Right ventricle myocardium inferior (tissue), 1 donor: ENCODE measurements around the gene FSHR. TPM values are rescaled to one million over a fixed set of nuclear protein-coding genes. Genes with fewer than 3 reads are reported as not detected.

Experiments
- ATAC-seq: fragments of 200-7000 bp; cut with Tn5 transposase; one replicate; pipeline ENCODE4 v1.9.1; 2020; ENCODE audit warnings: mild to moderate bottlenecking, moderate library complexity
- DNase-seq: peaks from one replicate; pipeline ENCODE4 v3.0.0; 2021; ENCODE audit errors: missing footprints
- intact Hi-C: fragments of 100-400 bp; cut with DNase I; formaldehyde crosslinking; loops from one replicate; pipeline ENCODE4 v1.11.0; 2022
- microRNA-seq: library from miRNA; unstranded; fragments of <30 nt; microRNA quantifications from one replicate; pipeline ENCODE4 v1.2.0, GENCODE V29; 2020
- total RNA-seq: library from RNA; stranded (reverse); fragmentation: NEBNext Ultra II Directional; extraction: Animal tissue kit (Norgen Biotek cat#: 25700); gene quantifications from one replicate; pipeline ENCODE4 v1.2.1, GENCODE V29; 2021
- donor health status: DM: no; HTN: yes; CAD: no; lungs with severe emphysema.

The FSHR gene
- total RNA-seq, 1 donor from 2014 or later = 0.14 TPM

GRCh38 chr2:48941908-48942307 lies 212.4 kb downstream of the FSHR start:
- ATAC-seq (no peak), DNase-seq (no peak)
- intact Hi-C loops = loop anchor here (10.0 kb wide), 3 partner anchors 103 to 1203 kb away; no protein-coding TSS in a partner anchor

- DNase-seq = no peak
- no peak for ATAC-seq
- intact Hi-C loops = loop anchor here (10.0 kb wide), 3 partner anchors 103 to 1203 kb away; no protein-coding TSS in a partner anchor
These were observed 212.9 kb downstream of the FSHR start for GRCh38 chr2:48941456-48941855.

GRCh38 chr2:48940606-48941005 lies 213.7 kb downstream of the FSHR start:
- ATAC-seq = peak; percentile 21
- intact Hi-C loops = loop anchor here (10.0 kb wide), 3 partner anchors 104 to 1204 kb away; no protein-coding TSS in a partner anchor

GRCh38 chr2:48939232-48939631 lies 215.1 kb downstream of the FSHR start:
- DNase-seq (no peak), ATAC-seq (no peak)
- intact Hi-C loops = no loop called here

More at GRCh38 chr2:48940606-48941005, 213.7 kb downstream of the FSHR start:
- no peak for DNase-seq

DNA sequence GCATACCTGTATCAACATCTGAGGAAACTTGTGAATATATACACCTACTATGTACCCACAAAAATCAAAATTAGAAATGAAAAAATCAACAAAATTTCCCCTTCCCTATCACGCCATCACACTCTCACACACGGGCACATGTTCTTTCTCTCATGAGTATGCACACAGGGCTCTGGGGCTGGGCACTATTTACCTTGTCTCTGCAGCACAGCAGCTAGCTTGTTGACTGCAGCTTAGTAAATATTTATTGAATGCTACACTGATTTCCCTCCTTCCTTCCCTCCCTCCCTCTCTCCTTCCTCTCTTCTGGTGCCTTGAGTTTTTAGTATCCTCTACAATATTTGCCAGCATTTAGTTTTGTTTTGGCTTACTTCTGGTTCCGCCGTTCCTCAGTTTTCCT lies 216.1 kb downstream of the FSHR start:
- ATAC-seq = no peak
- intact Hi-C loops = no loop called here

GRCh38 chr2:48934807-48935206 lies 219.5 kb downstream of the FSHR start:
- no peak for ATAC-seq
- DNase-seq = no peak
- intact Hi-C loops = no loop called here

More for the DNA sequence above, 216.1 kb downstream of the FSHR start:
- DNase-seq = no peak

DNA sequence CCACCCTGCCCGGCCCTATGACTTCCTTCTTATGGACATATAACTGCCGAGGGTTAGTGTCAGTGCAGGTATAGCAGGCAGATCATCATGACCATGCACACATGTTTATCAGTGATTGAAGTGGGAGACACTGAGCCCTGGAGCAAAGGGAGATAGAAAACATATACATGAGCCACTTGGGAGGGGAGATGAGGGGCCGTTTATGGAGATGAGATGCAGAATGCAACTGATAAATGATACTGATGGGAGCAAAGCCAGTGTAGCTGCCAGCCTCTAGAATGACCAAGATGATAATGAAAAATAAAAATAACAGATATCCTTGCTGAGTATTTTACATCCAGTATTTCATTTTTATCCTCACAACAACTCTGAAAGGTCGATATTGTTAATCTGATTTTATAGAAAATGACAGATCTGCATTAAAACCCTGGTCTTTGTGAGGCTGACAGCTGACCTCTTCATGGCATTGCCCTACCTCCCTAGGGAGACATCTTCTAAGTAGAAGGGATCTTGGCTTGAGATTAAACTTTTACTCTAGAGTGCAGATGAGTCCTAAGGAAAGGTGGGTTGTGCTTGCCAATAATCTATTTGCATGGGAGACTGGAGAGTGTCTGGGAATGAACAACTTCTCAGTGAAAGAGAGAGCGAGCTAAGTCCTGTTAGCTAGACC lies 220.4 kb downstream of the FSHR start:
- DNase-seq (no peak), ATAC-seq (no peak)
- intact Hi-C loops = no loop called here

DNA sequence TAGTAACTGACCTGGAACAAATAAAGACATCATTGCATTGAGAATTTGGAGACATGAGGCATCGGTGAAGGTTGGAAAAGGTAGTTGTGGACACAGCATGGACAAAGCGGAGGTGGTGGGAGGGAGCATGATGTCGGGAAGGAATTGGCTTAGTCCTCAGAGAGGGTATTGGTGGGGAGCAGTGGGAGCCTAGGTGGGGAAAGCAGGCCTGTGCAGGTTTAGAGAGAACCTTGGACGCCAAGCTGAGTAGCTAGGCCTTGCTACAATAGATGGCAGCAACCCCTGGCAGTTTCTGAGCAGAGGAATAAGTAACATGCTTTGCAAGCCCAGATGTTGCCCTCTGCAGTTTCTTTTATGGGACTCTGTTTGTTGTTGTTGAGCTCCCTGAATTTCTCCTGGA lies 221.6 kb downstream of the FSHR start:
- DNase-seq (no peak), ATAC-seq (no peak)
- intact Hi-C loops = no loop called here

DNA sequence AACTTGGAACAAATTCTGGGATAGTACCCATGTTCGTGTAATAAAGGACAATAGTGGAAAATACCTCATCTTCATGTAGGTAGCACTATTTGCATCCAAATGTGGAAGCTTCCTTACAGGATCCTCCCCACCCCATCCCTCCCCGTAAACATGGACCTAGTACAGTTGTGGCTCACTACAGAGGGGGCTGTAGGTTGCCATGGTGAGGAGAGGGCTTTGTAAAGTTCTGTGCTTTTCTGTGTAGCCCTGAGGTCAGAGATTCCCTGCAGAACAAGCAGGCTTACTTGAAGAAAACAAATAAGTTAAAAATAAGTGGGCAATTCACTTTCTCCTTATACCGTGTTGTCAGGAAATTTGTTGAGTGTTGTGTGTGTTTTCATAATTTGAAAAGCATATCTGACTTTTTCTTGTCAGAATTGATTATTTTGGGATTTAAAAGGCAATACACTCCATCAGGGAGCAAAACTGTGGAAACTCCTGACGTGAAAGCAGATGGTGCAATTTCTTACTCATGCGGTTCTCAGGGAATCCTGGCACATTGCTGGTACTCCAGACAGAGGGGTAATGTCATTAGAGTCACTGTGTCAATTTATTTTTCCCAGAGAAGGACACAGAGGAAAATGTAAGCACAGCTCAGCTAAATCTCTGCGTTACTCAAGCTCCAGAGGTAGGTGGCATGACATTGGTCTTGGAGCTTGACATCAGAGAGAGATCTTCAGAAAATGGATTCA lies 224.6 kb downstream of the FSHR start:
- DNase-seq = no peak
- intact Hi-C loops = no loop called here
- ATAC-seq = no peak

DNA sequence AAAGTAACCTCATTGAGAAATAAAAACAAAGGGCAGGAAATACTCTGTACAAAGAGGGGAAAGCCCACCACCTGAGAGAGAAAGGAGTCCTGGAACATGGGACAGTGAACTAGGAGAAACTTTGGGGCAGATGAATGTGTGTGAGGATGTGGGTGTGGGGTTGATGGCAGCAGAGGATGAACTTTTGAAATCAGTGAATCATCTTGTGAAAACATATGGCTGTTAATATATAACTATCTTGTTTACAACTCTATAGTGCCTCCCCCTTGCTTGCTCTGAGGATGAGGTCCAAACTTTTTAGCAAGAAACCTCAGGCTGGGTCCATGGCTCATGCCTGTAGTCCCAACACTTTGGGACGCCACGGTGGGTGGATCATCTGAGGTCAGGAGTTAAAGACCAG lies 227.0 kb downstream of the FSHR start:
- intact Hi-C loops = no loop called here
- ATAC-seq (no peak), DNase-seq (no peak)

DNA sequence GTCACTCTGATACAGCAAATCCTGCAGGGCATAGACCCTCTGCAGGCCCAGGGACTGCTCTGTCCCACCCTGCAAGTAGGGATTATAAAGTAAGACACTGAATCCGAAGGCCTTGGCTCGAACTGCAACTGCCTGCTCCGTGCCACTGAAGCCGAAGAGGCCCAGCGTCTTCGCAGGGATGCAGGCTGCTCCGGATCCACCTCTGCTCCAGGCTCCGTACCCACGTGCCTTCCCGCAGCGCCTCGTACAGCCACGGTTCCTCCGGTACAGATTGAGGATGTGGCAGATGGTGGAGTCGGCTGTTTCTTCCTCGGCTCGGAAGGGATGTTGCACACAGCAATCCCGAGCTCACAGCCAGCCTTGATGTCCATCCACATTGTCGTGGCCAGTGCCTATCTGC lies 238.4 kb downstream of the FSHR start:
- DNase-seq (no peak), ATAC-seq (no peak)
- intact Hi-C loops = no loop called here

- intact Hi-C loops = no loop called here
- ATAC-seq = no peak
- DNase-seq = no peak
These were observed 239.1 kb downstream of the FSHR start for GRCh38 chr2:48915227-48915626.

DNA sequence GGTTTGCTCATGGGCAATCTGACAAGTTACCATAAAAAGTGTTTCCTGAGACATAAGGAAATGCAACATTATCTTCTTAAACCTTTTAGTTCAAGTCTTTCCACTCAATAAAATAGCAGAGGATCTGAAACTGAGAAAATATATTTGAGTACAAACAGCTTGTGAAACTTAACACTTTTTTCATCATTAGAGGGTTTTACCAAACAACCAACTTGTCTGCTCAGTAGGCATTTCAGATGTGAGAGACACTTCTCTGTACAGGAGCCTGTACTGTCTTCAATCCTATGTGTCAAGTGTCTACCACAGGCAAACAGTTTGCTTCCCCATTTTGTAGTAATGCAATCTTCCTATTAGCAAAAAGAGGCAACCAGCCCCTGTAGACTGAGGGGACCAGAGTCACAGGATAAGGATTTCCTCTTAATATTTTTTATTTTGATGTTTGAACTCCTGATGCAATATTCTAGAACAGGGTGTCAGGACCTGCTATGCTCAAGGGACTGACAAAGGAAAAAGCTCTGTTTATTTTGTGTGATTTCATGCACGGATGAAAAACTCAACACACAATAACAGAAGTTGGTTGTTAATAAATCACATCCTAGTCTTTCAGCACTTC lies 239.7 kb downstream of the FSHR start:
- DNase-seq (no peak), ATAC-seq (no peak)
- intact Hi-C loops = no loop called here

Small RNA genes lying within 50 kb of the gene (microRNA-seq; reads per million reads assigned to microRNA genes)
- not detected for gene MIR548BA
